Umbilical cord (tissue), 2 donors: ENCODE data around the gene BICRA. TPM values are rescaled to one million over a fixed set of nuclear protein-coding genes. Genes with fewer than 3 reads are reported as not detected.

ENCODE experiments used
- DNase-seq: peaks from one replicate; pipeline ENCODE4 v3.0.0-alpha.2; 2015; ENCODE audit warnings: low spot score
- total RNA-seq: library from RNA; depleted of rRNA; stranded (reverse); fragments of >200 nt; gene quantifications from one replicate; pipeline ENCODE4 v1.2.3, GENCODE V29; 2014; ENCODE audit warnings: low replicate concordance; ENCODE audit not compliant: insufficient read depth

The BICRA gene
- total RNA-seq, 1 donor from 2014 or later: 8.4 TPM

- no peak for DNase-seq
Observed at GRCh38 chr19:47749326-47749725, 140.4 kb downstream of the BICRA start.

GRCh38 chr19:47750752-47751151, 141.8 kb downstream of the BICRA start:
- DNase-seq: no peak

GRCh38 chr19:47752440-47753211, 143.7 kb downstream of the BICRA start:
- DNase-seq: no peak

Other genes with a start within 250 kb of the BICRA start
- 91.2 TPM for gene MEIS3, start 189.6 kb upstream of the BICRA start, total RNA-seq
- 4.8 TPM for gene SLC8A2, start 137.2 kb upstream of the BICRA start, total RNA-seq
- gene KPTN, start 124.9 kb upstream of the BICRA start, total RNA-seq: 4.1 TPM
- gene NAPA, start 94.1 kb upstream of the BICRA start, total RNA-seq: 22.4 TPM
- gene ZNF541, start 36.0 kb upstream of the BICRA start, total RNA-seq: not detected
- 65.5 TPM for gene EHD2, start 104.3 kb downstream of the BICRA start, total RNA-seq
- gene NOP53, start 136.4 kb downstream of the BICRA start, total RNA-seq: 93.2 TPM
- 373 TPM for gene SELENOW, start 169.6 kb downstream of the BICRA start, total RNA-seq
- gene TPRX1, start 195.4 kb downstream of the BICRA start, total RNA-seq: not detected
- gene CRX, start 212.8 kb downstream of the BICRA start, total RNA-seq: 1.7 TPM